ENCODE results near the gene C20orf204.

C20orf204 gene

GRCh38 chr20:64049878-64050260 lies 13.9 kb downstream of the C20orf204 start:
- no peak for TF ChIP-seq EZH2 (IDR thresholded peaks at IDR 0.05)
- TF ChIP-seq POLR2AphosphoS5 (IDR thresholded peaks at IDR 0.05; ENCODE audit: borderline replicate concordance, low read depth, low read length): peak; percentile 58
- H3K9ac ChIP-seq (ENCODE audit: insufficient read length): peak overlapping the region; percentile 60

DNA sequence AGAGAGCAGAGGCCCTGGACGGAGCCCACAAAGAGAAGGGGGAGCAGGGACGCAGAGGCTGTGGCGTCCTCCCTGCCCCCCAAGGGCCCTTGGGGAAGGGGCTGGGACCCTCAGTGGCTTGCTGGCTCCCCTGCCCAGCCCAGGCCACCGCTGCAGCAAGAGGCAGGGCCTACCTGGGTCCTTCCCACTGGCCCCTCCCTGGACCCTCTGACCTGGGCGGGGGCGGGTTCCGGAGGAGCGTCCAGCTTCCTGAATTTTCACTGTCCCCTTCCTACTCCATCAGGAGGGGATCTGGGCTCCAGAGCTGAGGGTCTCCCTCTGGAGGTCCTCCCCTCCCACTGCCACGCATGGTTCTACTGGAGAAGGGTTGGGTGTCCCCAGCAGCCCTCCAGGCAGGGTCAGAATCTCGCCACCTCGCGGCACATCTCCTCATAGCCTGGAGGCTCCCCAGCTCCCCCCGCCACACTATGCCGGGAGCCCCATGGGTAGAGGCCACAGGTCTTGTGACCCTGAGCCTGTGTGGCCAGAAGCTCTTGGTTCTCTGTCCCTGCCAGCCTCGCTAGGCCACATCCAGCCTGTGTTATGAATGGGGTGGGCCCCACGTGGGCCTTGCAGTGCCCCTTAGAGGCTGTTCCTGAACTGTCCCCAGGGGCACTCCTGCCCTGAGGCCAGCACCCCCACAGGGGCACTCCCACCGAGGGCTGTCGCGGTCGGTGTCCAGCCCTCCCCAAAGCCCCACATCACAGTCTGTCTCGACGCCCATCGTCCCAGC lies 14.5 kb downstream of the C20orf204 start:
- Histone ChIP-seq H3K27ac (peak overlapping the region; percentile 87), H3K9ac (ENCODE audit: insufficient read length) (peak overlapping the region; percentile 60), H3K36me3 (ENCODE audit: insufficient read depth, low read length) (peaks cover 13% of the 10 kb centered on the region), H3K9me3 (ENCODE audit: low read depth, low read length) (no peaks in the 10 kb centered on the region), H3K4me3 (peak overlapping the region; percentile 73)
- no peak for TF ChIP-seq EZH2 (IDR thresholded peaks at IDR 0.05)
- no peak for TF ChIP-seq FOXP2 (optimal IDR thresholded peaks at IDR 0.05; ENCODE audit: control extremely low read depth, extremely low read length, insufficient read depth)
- no peak for TF ChIP-seq POLR2AphosphoS5 (IDR thresholded peaks at IDR 0.05; ENCODE audit: borderline replicate concordance, low read depth, low read length)
- DNase-seq (ENCODE audit: low read depth, low spot score): no peak

More at GRCh38 chr20:64049878-64050260, 13.9 kb downstream of the C20orf204 start:
- no peak for DNase-seq (ENCODE audit: low read depth, low spot score)
- Histone ChIP-seq H3K27ac (peak overlapping the region; percentile 87), H3K36me3 (ENCODE audit: insufficient read depth, low read length) (peaks cover 13% of the 10 kb centered on the region), H3K9me3 (ENCODE audit: low read depth, low read length) (no peaks in the 10 kb centered on the region), H3K4me3 (peak overlapping the region; percentile 73)

DNA sequence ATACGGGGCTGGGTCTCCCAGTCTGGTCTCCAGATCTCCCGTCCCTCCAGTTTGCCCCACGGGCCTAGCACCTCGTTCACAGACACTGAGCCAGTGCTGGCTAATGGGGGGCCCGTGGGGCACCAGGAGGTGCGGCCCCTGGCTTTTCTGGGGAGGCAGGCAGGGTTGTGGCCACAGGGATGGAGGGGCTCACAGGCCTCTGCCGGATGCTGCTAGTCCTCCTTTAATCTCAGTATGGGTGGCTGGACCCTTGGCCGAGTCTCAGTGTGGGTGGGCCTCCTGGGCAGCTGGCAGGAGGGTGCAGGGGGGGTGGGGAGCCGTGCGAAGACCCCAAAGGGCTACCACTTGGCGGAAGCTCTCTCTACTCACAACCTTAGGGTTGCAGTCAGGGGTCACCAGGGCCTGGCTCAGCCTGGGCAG lies 15.1 kb downstream of the C20orf204 start:
- no peak for DNase-seq (ENCODE audit: low read depth, low spot score)
- no peak overlapping the region for H3K4me3 ChIP-seq
- no peaks in the 10 kb centered on the region for H3K9me3 ChIP-seq (ENCODE audit: low read depth, low read length)

GRCh38 chr20:64051561-64052325 lies 15.8 kb downstream of the C20orf204 start:
- TF ChIP-seq POLR2AphosphoS5 (IDR thresholded peaks at IDR 0.05; ENCODE audit: borderline replicate concordance, low read depth, low read length) (no peak), FOXP2 (optimal IDR thresholded peaks at IDR 0.05; ENCODE audit: control extremely low read depth, extremely low read length, insufficient read depth) (no peak), EZH2 (IDR thresholded peaks at IDR 0.05) (no peak)
- DNase-seq (ENCODE audit: low read depth, low spot score): no peak
- Histone ChIP-seq H3K9ac (ENCODE audit: insufficient read length) (no peak overlapping the region), H3K27ac (0 out of 2 replicates have a peak overlapping the region, but pooled peaks have one; percentile 67), H3K4me3 (no peak overlapping the region), H3K36me3 (ENCODE audit: insufficient read depth, low read length) (peaks cover 12% of the 10 kb centered on the region), H3K9me3 (ENCODE audit: low read depth, low read length) (no peaks in the 10 kb centered on the region)

More for the DNA sequence above, 15.1 kb downstream of the C20orf204 start:
- H3K36me3 ChIP-seq (ENCODE audit: insufficient read depth, low read length): peaks cover 13% of the 10 kb centered on the region
- TF ChIP-seq FOXP2 (optimal IDR thresholded peaks at IDR 0.05; ENCODE audit: control extremely low read depth, extremely low read length, insufficient read depth) (no peak), EZH2 (IDR thresholded peaks at IDR 0.05) (no peak), POLR2AphosphoS5 (IDR thresholded peaks at IDR 0.05; ENCODE audit: borderline replicate concordance, low read depth, low read length) (no peak)
- no peak overlapping the region for H3K27ac ChIP-seq
- no peak overlapping the region for H3K9ac ChIP-seq (ENCODE audit: insufficient read length)

DNA sequence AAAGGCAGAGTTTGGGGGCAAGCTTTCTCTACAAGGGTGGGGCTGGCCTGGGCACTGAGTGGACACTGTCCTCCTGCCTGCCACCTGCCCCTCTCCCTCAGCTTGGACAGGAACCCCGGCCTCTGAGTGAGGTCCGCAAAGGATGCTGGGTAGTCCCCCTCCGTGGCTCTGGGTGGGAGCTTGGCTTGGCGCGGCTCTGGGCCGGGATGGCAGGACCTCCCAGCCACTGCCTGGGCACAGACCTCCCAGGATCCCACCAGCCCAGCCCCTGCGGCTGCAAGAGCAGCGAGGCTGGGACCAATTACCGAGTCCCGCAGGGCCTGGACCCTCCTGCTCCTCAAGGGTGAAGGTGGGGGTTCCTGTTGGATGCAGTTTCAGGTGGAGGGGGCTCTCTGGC lies 16.3 kb downstream of the C20orf204 start:
- no peak for DNase-seq (ENCODE audit: low read depth, low spot score)
- H3K9ac ChIP-seq (ENCODE audit: insufficient read length): no peak overlapping the region
- no peak for TF ChIP-seq FOXP2 (optimal IDR thresholded peaks at IDR 0.05; ENCODE audit: control extremely low read depth, extremely low read length, insufficient read depth)
- TF ChIP-seq EZH2 (IDR thresholded peaks at IDR 0.05): no peak
- TF ChIP-seq POLR2AphosphoS5 (IDR thresholded peaks at IDR 0.05; ENCODE audit: borderline replicate concordance, low read depth, low read length): no peak
- no peak overlapping the region for H3K4me3 ChIP-seq
- peaks cover 6% of the 10 kb centered on the region for H3K36me3 ChIP-seq (ENCODE audit: insufficient read depth, low read length)
- no peaks in the 10 kb centered on the region for H3K9me3 ChIP-seq (ENCODE audit: low read depth, low read length)
- peak overlapping the region; percentile 67 for H3K27ac ChIP-seq

- H3K9me3 ChIP-seq (ENCODE audit: low read depth, low read length): no peaks in the 10 kb centered on the region
- peaks cover under 1% of the 10 kb centered on the region; the same call in 1 of the 2 replicates for H3K36me3 ChIP-seq (ENCODE audit: insufficient read depth, low read length)
- peak overlapping the region; percentile 67 for H3K27ac ChIP-seq
- H3K9ac ChIP-seq (ENCODE audit: insufficient read length): no peak overlapping the region
- TF ChIP-seq POLR2AphosphoS5 (IDR thresholded peaks at IDR 0.05; ENCODE audit: borderline replicate concordance, low read depth, low read length) (no peak), EZH2 (IDR thresholded peaks at IDR 0.05) (no peak), FOXP2 (optimal IDR thresholded peaks at IDR 0.05; ENCODE audit: control extremely low read depth, extremely low read length, insufficient read depth) (no peak)
- no peak overlapping the region for H3K4me3 ChIP-seq
- no peak for DNase-seq (ENCODE audit: low read depth, low spot score)
Observed at GRCh38 chr20:64052987-64053840, 17.2 kb downstream of the C20orf204 start.

GRCh38 chr20:64053841-64054661 lies 18.1 kb downstream of the C20orf204 start:
- Histone ChIP-seq H3K9me3 (ENCODE audit: low read depth, low read length) (no peaks in the 10 kb centered on the region), H3K9ac (ENCODE audit: insufficient read length) (no peak overlapping the region), H3K27ac (peak overlapping the region; percentile 85), H3K4me3 (peak overlapping the region; percentile 54), H3K36me3 (ENCODE audit: insufficient read depth, low read length) (no peaks in the 10 kb centered on the region)
- TF ChIP-seq POLR2AphosphoS5 (IDR thresholded peaks at IDR 0.05; ENCODE audit: borderline replicate concordance, low read depth, low read length) (peak; percentile 59; the same call in 1 of the 2 replicates), FOXP2 (optimal IDR thresholded peaks at IDR 0.05; ENCODE audit: control extremely low read depth, extremely low read length, insufficient read depth) (no peak), EZH2 (IDR thresholded peaks at IDR 0.05) (no peak)
- DNase-seq (ENCODE audit: low read depth, low spot score): no peak
